H9 (cell line): Measurements from ENCODE around the gene LIPM. TPM values are rescaled to one million over a fixed set of nuclear protein-coding genes. Genes with fewer than 3 reads are reported as not detected.

Experiments used
- DNase-seq: peaks from one replicate; pipeline ENCODE4 v3.0.0-alpha.2; 2017
- H2AFZ ChIP-seq: one replicate; pipeline ENCODE4 v1.6.1; 2013; ENCODE audit warnings: mild to moderate bottlenecking, low read length, control low read depth, moderate library complexity
- H2AK5ac ChIP-seq: 2 replicates; pipeline ENCODE4 v1.6.1; 2013; ENCODE audit warnings: low read length, control low read depth, mixed read lengths; ENCODE audit not compliant: insufficient read length
- H2BK120ac ChIP-seq: one replicate; pipeline ENCODE4 v1.6.1; 2013; ENCODE audit warnings: low read depth, mild to moderate bottlenecking, low read length, control low read depth, inconsistent platforms; ENCODE audit not compliant: poor library complexity, severe bottlenecking
- H2BK12ac ChIP-seq: 2 replicates; pipeline ENCODE4 v1.6.1; 2013; ENCODE audit warnings: low read length, control low read depth, mixed read lengths, low read depth; ENCODE audit not compliant: insufficient read length
- H2BK15ac ChIP-seq: 2 replicates; pipeline ENCODE4 v1.6.1; 2013; ENCODE audit warnings: low read depth, low read length, control low read depth
- H2BK20ac ChIP-seq: one replicate; pipeline ENCODE4 v1.6.1; 2013; ENCODE audit warnings: low read depth, mild to moderate bottlenecking, low read length, control low read depth, inconsistent platforms; ENCODE audit not compliant: poor library complexity, severe bottlenecking
- H2BK5ac ChIP-seq: 2 replicates; pipeline ENCODE4 v1.6.1; 2013; ENCODE audit warnings: low read length, control low read depth, mixed read lengths; ENCODE audit not compliant: insufficient read length
- H3K14ac ChIP-seq: 2 replicates; pipeline ENCODE4 v1.6.1; 2013; ENCODE audit warnings: low read length, control low read depth; ENCODE audit not compliant: insufficient read depth
- H3K18ac ChIP-seq: 2 replicates; pipeline ENCODE4 v1.6.1; 2013; ENCODE audit warnings: low read depth, mild to moderate bottlenecking, mixed read lengths, low read length, control low read depth; ENCODE audit not compliant: insufficient read length
- H3K23ac ChIP-seq: 2 replicates; pipeline ENCODE4 v1.6.1; 2013; ENCODE audit warnings: low read length, control low read depth, mixed read lengths, low read depth; ENCODE audit not compliant: insufficient read length
- H3K23me2 ChIP-seq: 2 replicates; pipeline ENCODE4 v1.6.1; 2013; ENCODE audit warnings: low read depth, mild to moderate bottlenecking, mixed read lengths, low read length, control low read depth; ENCODE audit not compliant: insufficient read length, poor library complexity, severe bottlenecking
- H3K27ac ChIP-seq: 2 replicates; pipeline ENCODE4 v1.5.1; 2013; ENCODE audit warnings: low read length, control low read depth, mixed read lengths, low read depth; ENCODE audit not compliant: insufficient read length
- H3K27me3 ChIP-seq: 2 replicates; pipeline ENCODE4 v1.6.1; 2013; ENCODE audit warnings: low read length, control low read depth, inconsistent platforms; ENCODE audit not compliant: insufficient read depth
- H3K4ac ChIP-seq: 2 replicates; pipeline ENCODE4 v1.6.1; 2013; ENCODE audit warnings: low read depth, mild to moderate bottlenecking, control low read depth, inconsistent platforms, low read length, moderate library complexity
- H3K4me1 ChIP-seq: 2 replicates; pipeline ENCODE4 v1.6.1; 2013; ENCODE audit warnings: low read length, control low read depth, inconsistent platforms; ENCODE audit not compliant: insufficient read depth
- H3K4me2 ChIP-seq: 2 replicates; pipeline ENCODE4 v1.6.1; 2013; ENCODE audit warnings: low read length, control low read depth, mixed read lengths; ENCODE audit not compliant: insufficient read length, insufficient read depth
- H3K56ac ChIP-seq: 2 replicates; pipeline ENCODE4 v1.6.1; 2013; ENCODE audit warnings: low read depth, mild to moderate bottlenecking, mixed read lengths, low read length, control low read depth; ENCODE audit not compliant: insufficient read length
- H3K79me1 ChIP-seq: 2 replicates; pipeline ENCODE4 v1.6.1; 2013; ENCODE audit warnings: low read depth, mild to moderate bottlenecking, moderate library complexity, low read length, control low read depth, inconsistent platforms; ENCODE audit not compliant: insufficient read depth, poor library complexity, severe bottlenecking
- H3K79me2 ChIP-seq: 2 replicates; pipeline ENCODE4 v1.6.1; 2013; ENCODE audit warnings: low read length, control low read depth, inconsistent platforms; ENCODE audit not compliant: insufficient read depth
- H3K9ac ChIP-seq: 2 replicates; pipeline ENCODE4 v1.6.1; 2013; ENCODE audit warnings: low read length, control low read depth, mixed read lengths; ENCODE audit not compliant: insufficient read length; ENCODE audit errors: extremely low read depth
- H3K9me3 ChIP-seq: one replicate; pipeline ENCODE4 v1.6.1; 2013; ENCODE audit warnings: low read depth, low read length, inconsistent platforms; ENCODE audit not compliant: control insufficient read depth
- H3T11ph ChIP-seq: one replicate; pipeline ENCODE4 v1.6.1; 2013; ENCODE audit warnings: mild to moderate bottlenecking, low read length, control low read depth, inconsistent platforms
- H4K20me1 ChIP-seq: one replicate; pipeline ENCODE4 v1.6.1; 2013; ENCODE audit not compliant: control insufficient read depth, insufficient read length, insufficient read depth
- H4K5ac ChIP-seq: 2 replicates; pipeline ENCODE4 v1.6.1; 2013; ENCODE audit warnings: low read depth, mild to moderate bottlenecking, mixed read lengths, low read length, control low read depth; ENCODE audit not compliant: insufficient read length
- H4K8ac ChIP-seq: replicated peaks from 2 replicates; pipeline ENCODE4 v1.6.1; 2013; ENCODE audit warnings: low read length, control low read depth, mixed read lengths, low read depth; ENCODE audit not compliant: insufficient read length
- H4K91ac ChIP-seq: 2 replicates; pipeline ENCODE4 v1.6.1; 2013; ENCODE audit warnings: low read depth, mild to moderate bottlenecking, moderate library complexity, mixed read lengths, low read length, control low read depth; ENCODE audit not compliant: insufficient read length
- H3K27ac Mint-ChIP-seq, 3 experiments: 2 replicates in 2 of 3; 3 replicates in 1 of 3; pipeline ENCODE4 v1.8.0; 2020 to 2021; ENCODE audit warnings: mixed read lengths in 3 of 3, mild to moderate bottlenecking in 1 of 3, moderate library complexity in 1 of 3
- H3K27me3 Mint-ChIP-seq: 2 replicates; pipeline ENCODE4 v1.8.0; 2021; ENCODE audit warnings: low read depth, mild to moderate bottlenecking, moderate library complexity, mixed read lengths
- H3K36me3 Mint-ChIP-seq, 3 experiments: 2 replicates in 2 of 3; 3 replicates in 1 of 3; pipeline ENCODE4 v1.8.0; 2020 to 2021; ENCODE audit warnings: low read depth in 3 of 3, mixed read lengths in 3 of 3; ENCODE audit not compliant: insufficient read depth in 1 of 3
- H3K4me1 Mint-ChIP-seq, 2 experiments: 2 replicates each; pipeline ENCODE4 v1.8.0; 2020; ENCODE audit warnings: mixed read lengths in 2 of 2
- H3K4me3 Mint-ChIP-seq, 2 experiments: 2 replicates in 1 of 2; 3 replicates in 1 of 2; pipeline ENCODE4 v1.8.0; 2020 to 2021; ENCODE audit warnings: mild to moderate bottlenecking in 2 of 2, mixed read lengths in 2 of 2, moderate library complexity in 1 of 2
- H3K9me3 Mint-ChIP-seq, 2 experiments: 2 replicates in 1 of 2; 3 replicates in 1 of 2; pipeline ENCODE4 v1.8.0; 2020; ENCODE audit warnings: mild to moderate bottlenecking in 2 of 2, mixed read lengths in 2 of 2, moderate library complexity in 1 of 2
- CTCF ChIP-seq: fragments of 200-600 bp; sonication (generic); conservative IDR thresholded peaks from 3 replicates; pipeline ENCODE4 v1.8.0; 2021; ENCODE audit warnings: antibody characterized with exemption, mild to moderate bottlenecking
- WGBS: extraction: QIAGEN DNeasy Blood & Tissue Kit; methylation state at CpG from one replicate; pipeline ENCODE4 v1.1.7; 2013; ENCODE audit warnings: missing lambda C conversion rate, low lambda C conversion rate, mixed read lengths; ENCODE audit not compliant: insufficient read length; ENCODE audit errors: extremely low coverage; 5-methylcytosine and 5-hydroxymethylcytosine counted together
- total RNA-seq: library from RNA; stranded (reverse); gene quantifications from 2 replicates; pipeline ENCODE4 v1.2.1, GENCODE V29; 2021

The LIPM gene
- total RNA-seq, 1 experiment from 2014 or later: not detected

GRCh38 chr10:88809621-88810020 lies 7.1 kb downstream of the LIPM start:
- H2BK5ac ChIP-seq: no peak overlapping the region
- Mint-ChIP-seq H3K4me1 (peaks cover 0 to 2% of the 10 kb centered on the region in 2 experiments; a peak in 3 of 4 replicates), H3K36me3 (no peaks in the 10 kb centered on the region), H3K27me3 (no peaks in the 10 kb centered on the region; the same call in 1 of the 2 replicates), H3K4me3 (no peak overlapping the region), H3K27ac (no peak overlapping the region), H3K9me3 (no peaks in the 10 kb centered on the region)
- no peak overlapping the region for H3K9ac ChIP-seq
- H3K79me2 ChIP-seq: no peaks in the 10 kb centered on the region
- H3K14ac ChIP-seq: no peak overlapping the region
- H3K27ac ChIP-seq: no peak overlapping the region
- no peak overlapping the region for H2BK12ac ChIP-seq
- H2AK5ac ChIP-seq: no peak overlapping the region
- H4K91ac ChIP-seq: no peak overlapping the region
- H3K9me3 ChIP-seq: no peaks in the 10 kb centered on the region
- DNase-seq: no peak
- H3K23me2 ChIP-seq: no peaks in the 10 kb centered on the region
- no peak overlapping the region for H2AFZ ChIP-seq
- no peak overlapping the region for H3K18ac ChIP-seq
- H2BK120ac ChIP-seq: no peak overlapping the region
- H2BK20ac ChIP-seq: no peak overlapping the region
- H3K56ac ChIP-seq: no peak overlapping the region
- H3K27me3 ChIP-seq: no peaks in the 10 kb centered on the region
- no CpG with 5 or more reads among the region's 4 CpGs for WGBS
- H3T11ph ChIP-seq: no peak overlapping the region
- H2BK15ac ChIP-seq: no peak overlapping the region
- H3K79me1 ChIP-seq: no peaks in the 10 kb centered on the region
- no peak overlapping the region for H4K5ac ChIP-seq
- H3K4me2 ChIP-seq: no peak overlapping the region
- no peaks in the 10 kb centered on the region for H3K4me1 ChIP-seq
- no peak overlapping the region for H3K4ac ChIP-seq
- no peak for TF ChIP-seq CTCF
- H3K23ac ChIP-seq: no peak overlapping the region
- H4K8ac ChIP-seq: no peak overlapping the region
- H4K20me1 ChIP-seq: no peaks in the 10 kb centered on the region
